Femur (tissue), 1 donor: ENCODE results near the gene ANKRD53.
A peak's percentile ranks its signal among the peaks of the same experiment; 100 is the strongest.

ENCODE experiments used
- DNase-seq: peaks from one replicate; pipeline ENCODE4 v3.0.0-alpha.2; 2017

The ANKRD53 gene, protein sequence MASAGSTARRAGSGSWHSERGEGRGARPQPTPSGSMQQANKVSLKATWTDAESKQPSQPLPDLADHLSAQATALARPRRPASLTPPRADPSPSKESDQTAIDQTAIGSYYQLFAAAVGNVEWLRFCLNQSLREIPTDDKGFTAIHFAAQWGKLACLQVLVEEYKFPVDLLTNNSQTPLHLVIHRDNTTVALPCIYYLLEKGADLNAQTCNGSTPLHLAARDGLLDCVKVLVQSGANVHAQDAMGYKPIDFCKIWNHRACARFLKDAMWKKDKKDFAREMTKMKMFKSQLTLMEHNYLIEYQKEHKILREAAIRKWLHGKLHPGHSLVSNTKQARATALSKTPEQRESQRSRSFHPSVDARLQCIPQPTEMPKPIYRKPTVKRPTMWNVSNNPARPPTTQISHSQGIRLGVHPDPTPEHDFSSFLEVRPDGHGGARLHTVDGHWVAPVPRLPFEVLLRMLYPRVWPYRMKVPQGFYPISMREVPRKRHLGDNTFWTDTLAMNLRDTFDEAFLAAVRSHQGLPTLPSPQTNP

DNA sequence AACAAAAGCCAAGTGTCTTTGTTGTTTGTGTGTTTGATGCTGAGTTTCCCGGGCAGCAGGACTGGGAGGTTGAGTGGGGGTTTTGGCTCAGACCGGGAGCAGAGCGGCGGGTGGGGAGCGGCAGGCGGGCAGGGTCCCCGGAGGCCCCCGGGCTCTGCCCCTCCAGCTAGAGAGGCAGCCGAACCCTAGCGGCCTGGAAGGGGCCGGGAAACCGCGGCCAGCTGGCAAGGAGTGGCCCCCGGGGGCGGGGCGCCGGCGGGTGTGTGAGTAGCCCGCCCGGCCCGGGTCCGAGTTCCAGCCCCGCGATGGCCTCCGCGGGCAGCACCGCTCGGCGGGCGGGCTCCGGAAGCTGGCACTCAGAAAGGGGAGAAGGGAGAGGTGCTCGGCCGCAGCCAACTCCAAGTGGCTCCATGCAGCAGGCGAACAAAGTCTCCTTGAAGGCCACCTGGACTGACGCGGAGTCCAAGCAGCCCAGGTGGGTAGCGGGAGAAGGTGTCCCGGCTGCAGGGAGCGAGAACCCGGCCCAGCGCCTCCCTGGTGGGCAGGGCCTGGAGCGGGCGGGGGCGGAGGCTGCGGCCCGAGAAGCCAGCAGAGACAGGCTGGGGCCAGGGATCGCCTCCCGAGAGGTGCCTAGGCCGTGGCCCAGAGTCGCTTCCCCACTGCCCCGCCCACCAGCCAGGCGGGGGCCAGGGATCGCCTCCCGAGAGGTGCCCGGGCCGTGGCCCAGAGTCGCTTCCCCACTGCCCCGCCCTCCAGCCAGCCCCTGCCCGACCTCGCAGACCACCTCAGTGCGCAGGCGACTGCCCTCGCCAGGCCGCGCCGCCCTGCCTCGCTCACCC, at the start of gene ANKRD53:
Gene ANKRD53 (plus strand): TSS at position 290 of the 839 bp plus-strand sequence. CDS start 16 bp downstream, at position 306.
- DNase-seq: peak; percentile 78

DNA sequence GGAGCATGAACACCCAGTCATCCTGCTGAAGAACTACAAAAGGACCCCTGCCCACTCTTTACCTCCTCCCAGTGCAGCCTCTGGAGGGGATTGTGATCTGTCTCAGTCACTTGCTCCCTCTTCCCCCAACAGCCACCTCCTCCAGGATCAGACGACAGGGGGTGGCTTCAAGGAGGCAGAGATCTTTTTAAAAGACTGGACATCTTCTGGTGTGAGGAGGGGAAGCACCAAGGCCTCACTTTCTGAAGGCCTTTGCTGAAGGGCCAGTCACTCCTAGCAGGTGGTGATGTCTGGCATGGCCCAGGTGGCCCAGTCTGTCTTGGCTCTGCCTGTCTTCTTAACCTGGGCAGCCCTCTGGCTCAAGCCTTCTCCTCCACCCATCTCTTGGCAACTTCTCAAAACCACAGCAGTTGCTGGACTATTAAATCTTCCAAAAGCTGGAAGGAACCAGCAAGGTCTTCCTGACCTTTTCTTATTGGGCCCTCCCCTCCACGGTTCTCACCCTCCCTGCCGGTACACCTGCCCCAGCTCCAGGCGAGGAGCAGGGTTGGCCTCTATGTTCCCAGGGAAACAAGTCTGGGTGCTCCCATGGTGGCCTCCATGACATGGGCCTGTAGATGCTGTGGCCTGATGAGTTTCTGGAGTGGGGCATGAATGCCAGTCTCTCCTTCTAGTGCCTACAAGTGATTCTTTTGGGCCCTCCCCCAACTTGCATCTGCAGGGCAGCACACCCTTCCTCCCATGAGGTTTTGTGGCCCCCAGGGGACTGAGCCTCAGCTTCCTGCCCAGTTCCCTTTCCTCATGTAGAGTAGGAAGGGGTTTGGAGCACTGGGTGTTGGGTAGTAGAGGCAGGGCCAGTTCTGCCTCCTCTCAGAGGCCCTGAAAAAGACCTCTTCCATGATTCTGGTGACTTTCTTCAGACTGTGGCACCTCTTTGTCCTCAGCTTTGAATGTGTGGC, 47.8 kb upstream of the ANKRD53 start:
- no peak for DNase-seq

DNA sequence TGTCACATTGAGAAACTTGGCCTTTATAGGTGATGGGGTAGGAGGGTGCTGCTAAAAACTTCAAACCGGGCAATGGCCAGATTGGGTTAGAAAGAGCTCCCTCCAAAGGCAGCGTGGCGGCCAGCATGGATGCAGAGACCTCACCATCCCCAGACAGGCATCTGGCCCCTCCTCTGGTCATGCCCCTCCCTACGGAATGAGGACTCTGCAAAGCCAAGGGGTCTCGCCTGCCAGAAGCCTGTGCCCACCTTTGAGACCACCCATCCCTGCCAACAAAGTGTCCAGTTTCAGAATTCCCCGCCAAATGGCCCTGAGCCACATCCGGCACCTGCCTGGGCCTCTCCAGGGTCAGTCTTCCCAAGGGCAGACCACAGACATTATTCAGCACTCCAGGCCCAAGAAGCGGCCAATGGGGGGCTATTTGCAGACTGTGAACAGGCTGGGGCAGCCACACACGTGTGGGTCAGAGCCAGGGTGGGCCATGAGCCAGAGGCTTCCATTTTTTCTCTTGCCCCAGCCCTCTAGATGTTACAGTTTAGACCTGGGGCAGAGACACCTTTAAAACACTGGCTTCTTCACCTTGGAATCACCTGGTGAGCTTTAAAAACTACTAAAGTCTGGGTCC, 46.9 kb upstream of the ANKRD53 start:
- DNase-seq: peak; percentile 48

DNA sequence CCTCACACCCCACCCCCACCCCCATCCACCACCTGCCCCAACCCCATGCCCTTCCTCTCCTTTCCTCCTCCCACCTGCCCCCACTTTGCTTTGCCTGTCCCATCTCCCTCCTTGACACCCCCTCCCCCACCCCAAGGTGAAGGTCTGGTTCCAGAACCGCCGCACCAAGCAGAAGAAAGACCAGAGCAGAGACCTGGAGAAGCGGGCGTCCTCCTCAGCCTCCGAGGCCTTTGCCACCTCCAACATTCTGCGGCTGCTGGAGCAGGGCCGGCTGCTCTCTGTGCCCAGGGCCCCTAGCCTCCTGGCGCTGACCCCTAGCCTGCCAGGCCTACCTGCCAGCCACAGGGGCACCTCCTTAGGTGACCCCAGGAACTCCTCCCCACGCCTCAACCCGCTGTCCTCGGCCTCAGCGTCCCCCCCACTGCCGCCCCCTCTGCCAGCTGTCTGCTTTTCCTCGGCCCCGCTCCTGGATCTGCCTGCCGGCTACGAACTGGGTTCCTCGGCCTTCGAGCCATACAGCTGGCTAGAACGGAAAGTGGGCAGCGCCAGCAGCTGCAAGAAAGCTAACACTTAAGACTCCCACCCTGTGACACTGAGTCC, 45.7 kb upstream of the ANKRD53 start:
- DNase-seq: no peak

DNA sequence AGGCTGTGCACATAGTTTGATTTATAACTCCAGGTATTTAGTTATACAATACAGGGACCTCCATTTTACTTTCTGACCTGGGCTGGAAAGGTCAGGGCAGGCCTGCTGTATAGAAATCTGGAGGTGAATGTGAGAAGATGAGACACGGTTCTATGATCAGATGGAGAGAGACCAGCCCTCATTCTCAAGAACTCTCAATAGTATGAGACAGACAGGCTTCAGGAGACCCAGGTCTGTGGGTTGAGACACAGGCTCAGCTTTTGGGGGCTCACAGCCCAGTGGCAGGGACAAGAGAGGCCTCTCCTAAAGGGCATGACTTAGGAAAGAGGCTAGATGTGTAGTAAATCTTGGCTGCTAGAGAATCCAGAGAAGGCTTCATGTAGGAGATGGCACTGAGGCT, 43.4 kb upstream of the ANKRD53 start:
- no peak for DNase-seq

DNA sequence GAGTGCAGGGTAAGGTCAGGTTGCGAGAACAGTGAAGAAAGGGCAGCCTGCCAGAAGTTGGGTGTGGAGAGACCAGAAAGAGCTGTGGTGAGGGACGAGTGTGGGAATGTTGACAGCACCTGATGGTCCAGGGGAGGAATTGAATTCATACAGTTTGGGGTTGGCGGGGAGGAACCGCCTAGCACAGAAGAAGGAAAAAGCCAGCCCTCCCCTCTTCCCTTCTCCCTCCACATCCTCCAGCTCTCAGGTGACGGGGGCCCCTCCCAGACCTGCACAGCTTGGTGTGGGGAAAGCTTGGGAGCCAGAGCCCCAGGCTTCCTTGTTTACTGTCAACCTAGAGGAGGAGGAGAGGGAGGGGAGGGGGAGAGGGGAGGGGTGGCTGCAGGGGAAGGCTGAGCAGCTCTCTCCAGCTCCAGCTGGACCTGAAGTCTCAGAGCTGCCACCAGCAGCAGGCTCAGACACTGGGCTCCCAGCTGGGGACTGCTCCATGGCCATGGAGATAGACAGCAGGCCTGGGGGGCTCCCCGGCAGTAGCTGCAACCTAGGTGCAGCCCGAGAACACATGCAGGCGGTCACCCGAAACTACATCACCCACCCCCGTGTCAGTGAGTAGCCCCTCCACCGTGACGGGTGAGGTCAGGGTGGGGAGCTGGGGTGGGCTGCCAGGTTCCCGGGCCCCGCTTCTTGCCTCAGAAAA, 42.8 kb upstream of the ANKRD53 start, which contains the start of gene ATP6V1B1:
Gene ATP6V1B1 (plus strand): TSS at position 433 of the 697 bp plus-strand sequence. CDS start 55 bp downstream, at position 488.
- DNase-seq: no peak

DNA sequence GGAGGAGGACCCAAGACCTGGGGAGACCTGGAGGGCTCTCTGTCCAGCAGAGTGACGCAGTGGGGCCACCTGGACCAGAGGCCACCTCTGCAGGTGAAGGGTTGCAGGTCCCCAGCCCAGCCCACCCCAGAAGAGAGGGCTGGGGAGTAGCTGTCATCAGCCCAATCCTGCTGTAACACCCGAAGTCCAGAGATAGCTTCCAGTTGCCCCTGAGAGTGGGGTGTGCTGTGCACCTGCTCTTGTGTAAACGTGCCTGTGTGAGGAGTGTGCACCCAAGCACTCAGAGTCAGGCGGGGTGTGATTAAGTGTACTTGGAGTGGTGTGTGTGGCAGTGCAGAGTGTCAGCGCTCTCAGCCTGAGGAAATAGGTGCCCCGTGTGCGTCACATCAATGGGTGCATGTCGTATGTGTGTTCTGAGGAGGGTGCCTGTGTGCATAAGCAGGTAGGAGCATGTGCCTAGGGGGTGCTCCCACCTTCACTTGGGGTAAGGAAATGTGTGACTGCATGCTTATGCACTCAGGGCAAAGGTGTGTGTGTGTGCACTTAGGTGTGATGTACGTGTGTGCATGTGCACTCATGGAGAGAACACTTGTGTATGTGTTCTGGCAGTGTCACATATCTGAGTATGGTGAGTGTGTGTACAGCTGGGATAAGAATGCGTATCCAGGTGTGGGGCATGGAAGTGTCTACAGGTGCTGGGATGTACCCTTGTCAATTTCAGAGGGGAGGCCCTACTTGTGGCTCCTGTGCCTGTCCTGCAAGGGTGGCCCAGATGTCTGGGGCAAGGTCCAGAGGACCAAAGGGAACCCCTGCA, 42.1 kb upstream of the ANKRD53 start:
- no peak for DNase-seq

DNA sequence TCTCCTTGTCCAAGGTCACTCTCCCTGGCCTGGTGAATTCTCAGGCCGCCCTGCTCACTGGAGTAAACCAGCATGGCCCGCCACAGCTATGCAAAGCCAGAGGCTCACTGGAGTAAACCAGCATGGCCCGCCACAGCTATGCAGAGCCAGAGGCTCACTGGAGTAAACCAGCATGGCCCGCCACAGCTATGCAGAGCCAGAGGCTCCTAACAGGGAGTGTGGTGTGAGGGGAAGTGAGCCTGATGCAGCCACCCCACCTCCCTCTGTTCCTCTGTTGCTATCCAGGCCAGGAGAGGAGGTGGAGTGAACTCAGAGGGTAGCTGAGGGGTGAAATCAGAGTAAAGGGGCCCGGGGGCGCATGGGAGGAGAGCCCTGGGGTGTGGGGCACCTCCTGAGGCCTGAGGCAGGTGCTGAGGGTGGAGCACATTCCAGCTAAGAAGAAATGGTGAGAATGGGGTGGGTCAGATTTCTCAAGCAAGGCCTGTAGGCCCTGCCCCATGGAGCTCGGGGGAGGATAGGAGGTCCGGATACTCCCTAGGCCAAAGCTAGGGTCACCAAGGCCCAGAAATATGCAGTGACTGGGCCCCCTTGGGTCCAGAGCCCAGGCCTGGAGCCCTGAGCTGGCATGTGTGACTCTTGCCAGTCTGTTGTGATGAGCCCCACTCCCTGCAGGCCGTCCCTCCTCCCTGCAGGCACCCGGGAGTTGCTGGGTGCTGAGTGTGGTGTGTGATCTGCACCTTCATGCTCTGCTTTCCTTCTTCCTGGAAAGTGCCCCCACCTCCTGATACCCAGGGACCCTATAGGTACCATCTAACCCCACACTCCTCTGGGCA, 41.2 kb upstream of the ANKRD53 start:
- no peak for DNase-seq

DNA sequence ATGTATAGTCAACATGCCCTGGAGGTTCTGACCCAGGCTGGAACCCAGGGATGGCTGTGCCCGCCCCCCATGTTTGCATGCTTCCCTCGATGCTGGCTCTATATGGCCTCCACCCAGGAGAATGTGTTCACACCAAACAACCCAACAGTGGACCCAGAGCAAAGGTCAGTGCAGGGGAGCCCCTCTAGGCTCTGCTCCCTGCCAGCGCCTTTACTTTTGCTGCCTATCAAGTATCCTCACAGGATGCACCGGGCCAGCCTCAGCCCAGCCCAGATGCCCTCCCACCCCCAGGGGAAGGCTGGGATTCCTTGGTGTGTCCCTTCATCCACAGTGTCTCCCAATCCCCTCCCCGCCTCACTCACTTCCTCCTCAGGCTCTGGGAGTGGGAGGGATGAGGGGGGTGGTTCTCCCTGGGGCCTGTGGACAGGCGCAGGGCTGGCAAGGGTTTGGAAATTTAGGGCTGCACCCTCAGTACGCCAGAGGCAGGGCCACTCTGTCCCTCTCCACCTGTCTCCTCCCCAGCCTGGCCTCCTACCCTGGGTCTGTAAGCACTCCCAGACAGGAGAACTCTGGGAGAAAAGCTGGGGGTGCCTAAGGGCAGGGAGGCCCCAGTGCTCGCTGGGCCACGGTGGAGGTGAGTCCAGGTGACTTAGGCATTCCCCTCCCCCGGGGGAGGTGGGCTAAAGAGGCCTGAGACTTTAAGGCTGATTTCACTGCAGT, 40.4 kb upstream of the ANKRD53 start:
- no peak for DNase-seq

DNA sequence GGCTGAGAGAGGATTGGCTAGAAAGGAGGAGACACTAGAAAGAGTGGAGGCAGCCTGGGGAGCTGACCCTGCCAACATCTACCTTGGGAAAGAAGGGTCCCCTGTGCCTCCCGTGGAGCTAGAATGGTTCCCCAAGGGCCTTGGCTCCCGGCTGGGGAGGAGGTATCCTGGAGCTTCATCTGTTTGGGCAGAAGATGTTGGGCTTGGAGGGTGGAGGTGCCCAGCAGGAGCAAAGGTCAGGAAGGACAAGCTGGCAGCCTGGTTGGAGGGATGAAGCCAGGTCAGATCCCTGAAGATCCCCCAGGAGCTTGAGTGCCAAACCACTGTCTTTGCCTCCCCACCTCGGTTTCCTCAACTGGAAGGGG, 39.9 kb upstream of the ANKRD53 start:
- DNase-seq: no peak

DNA sequence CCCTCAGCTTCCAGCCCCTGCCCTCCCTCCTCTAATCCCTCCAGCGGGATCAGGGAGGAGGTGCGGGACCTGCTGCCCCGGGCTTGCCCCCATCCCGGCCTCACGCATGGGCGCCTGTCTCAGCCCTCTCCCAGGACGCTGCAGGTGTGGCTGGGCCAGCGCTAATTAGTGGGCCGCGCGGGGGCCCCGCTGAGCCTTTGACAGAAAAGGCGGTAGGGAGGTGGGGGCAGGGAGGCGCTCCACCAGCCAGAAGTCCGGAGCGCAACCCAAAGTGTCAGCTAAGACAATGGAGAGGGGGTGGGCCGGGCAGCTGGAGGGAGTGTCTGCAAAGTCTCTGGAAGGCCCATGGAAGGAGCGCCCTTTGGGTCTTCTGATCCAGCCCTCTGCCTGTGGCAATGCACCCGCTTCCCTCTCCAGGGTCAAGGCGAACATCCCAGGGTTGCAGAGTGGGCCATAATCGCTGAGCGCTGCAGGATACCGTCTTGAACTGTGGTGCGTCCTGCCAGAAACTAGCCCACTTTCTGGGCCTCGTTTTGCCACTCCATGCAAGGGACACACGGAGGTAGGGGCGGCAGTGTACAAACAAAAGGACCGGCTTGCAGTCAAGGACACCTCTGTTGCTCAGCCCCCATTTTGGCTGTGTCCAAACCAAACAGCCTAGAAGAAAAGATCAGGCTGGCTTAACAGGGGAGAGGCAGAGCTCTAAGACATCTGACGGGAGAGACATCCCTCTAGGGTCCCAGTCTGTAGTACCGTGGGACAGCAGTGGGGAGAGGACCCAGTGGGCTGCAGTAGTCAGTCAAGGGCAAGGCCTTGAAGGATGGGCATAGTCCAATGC, 39.2 kb upstream of the ANKRD53 start:
- DNase-seq: no peak

DNA sequence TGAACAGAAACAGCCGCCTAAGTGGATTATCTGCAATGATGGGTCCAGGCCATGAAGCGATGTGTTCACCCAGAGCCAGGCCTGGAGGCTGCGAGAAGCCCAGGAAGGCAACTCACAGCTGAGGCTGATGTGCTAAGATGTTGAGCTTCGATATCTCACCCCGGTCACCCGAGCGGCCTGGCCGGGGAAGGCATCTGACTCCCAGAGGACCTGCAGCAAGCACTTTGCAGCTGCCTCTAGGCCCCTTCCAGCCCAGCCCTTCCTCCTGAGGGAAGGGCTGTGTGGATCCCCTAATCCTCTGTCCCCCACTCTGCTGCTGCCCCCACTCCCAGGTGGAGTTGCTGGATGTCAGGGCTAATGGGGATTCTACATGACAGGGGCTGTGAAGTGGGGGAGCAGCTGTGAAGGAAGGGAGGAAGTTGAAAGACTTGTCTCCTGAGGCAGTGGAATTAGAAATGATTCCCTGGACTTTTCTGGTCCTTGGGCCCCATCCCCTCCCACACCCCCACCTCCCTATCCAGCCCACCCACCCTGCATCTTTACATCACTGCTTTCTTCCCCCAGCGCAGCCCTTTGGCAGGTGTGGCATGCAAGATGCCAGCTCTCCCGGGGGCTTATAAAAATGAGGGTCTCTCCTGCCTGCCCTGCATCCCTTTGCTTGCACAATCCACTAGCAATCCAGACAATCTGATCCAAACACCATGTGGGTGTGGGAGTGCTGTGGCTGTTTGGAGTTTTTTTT, 38.4 kb upstream of the ANKRD53 start:
- no peak for DNase-seq

DNA sequence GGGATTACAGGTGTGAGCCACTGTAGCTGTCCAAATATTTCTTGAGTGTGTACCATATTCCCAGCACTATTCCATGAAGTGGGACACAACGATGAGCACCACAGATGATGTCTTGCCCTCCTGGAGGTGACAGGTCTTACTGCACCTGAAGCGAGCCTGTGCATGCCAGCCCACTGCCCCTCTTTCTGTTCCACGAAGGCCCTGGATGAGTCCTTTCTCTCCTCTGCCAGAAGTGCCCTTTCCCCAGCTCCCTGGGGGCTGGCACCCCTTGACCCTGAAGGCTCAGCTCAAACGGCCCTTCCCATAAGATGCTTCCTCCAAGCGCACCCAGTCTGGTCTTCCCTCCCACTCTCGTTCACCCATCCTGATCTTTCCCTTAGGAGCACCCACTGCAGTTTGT, 37.2 kb upstream of the ANKRD53 start:
- DNase-seq: no peak

DNA sequence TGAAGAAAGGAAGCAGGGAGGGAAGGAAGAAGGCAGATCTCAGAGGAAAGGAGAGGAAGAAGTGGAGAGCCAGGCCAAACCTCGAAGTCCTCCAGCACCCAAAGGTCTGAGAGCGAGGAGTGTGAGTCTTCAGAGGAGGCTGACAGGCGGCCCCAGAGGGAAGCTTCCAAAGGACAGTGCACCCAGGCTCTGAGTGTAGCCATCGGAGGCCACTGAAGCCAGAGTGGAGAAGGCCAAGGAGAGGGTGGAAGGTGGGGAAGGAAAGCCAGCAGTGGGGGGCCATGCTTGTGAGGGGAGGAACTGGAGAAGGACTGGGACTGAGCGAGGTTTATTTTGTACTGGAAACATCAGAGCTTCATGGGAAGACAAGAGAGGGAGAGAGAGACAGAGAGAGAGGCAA, 36.7 kb upstream of the ANKRD53 start:
- no peak for DNase-seq

DNA sequence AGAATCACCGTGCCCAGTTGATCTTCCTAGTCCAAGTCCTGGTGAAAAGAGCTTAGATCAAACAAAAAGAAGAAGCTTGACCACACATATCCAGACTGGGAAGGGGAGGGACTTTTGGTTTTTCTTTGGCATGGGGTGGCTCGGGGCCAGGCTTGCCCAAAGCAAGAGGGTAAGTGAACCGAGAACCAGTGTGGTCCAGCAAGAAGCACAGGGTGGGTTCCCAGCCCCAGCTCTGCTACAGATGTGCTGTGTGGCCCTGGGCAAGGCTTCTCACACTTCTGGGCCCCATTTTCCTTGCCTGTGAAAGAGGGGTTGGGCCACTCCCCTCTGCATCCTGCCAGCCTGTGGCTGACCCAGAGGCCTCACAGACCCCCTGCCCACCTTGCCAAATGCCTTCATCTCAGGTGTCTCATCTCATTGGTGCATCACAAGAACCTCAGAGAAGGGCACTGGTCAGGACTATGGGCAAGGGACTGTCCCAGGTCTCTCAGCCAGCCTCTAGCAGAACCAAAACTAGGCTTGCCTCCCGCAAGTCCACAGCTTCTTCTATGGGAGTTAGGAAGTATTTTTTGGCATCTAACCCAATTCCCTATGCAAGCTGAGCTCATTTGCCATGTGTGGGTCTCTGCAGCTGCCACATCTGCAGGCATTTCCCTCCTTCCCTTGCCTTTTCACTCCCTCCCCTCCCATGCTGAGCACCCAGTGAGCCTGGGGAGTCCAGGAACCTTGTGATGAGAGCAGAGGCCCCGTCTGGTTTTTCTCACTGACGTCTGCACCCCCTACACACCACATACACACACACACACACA, 35.8 kb upstream of the ANKRD53 start:
- DNase-seq: no peak
